Stimulated activated CD4-positive, alpha-beta T cell treated with anti-CD3 and anti-CD28 coated beads, Interleukin-15, amount 100 ng/mL, for 24 hours (primary cell): ENCODE data around the gene MYEOV.

ENCODE experiments used
- DNase-seq: peaks from one replicate; pipeline ENCODE4 v3.0.0-alpha.2; 2020

The MYEOV gene

GRCh38 chr11:69287968-69288882 lies 5.7 kb upstream of the MYEOV start:
- DNase-seq, result no peak

- no peak for DNase-seq
Observed at GRCh38 chr11:69288883-69289242, 5.1 kb upstream of the MYEOV start.

GRCh38 chr11:69290806-69291205 lies 3.1 kb upstream of the MYEOV start:
- DNase-seq, result no peak

- DNase-seq, result no peak
Observed at GRCh38 chr11:69291459-69292110, 2.4 kb upstream of the MYEOV start.

DNA sequence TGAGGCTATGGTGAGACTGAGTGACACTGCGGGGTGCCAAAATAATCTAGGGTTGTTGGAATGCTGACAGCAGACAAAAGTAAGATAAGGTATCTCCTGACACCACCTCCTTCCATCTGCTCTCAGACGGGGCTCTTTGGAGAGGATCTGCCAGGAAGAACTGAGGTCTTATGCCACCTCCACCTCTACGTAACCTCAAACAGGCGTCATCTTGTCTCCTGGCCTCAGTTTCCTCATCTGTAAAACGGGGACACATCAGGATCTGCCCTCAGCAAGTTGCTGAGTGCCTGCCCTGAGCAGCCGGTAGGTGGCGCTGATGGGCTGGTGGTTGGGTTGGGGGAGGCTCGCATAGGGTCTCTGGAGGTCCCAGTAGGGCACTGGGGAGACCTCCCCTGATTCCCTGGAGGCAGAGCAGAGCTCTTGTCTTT lies 1.7 kb upstream of the MYEOV start:
- DNase-seq, result peak; percentile 62

GRCh38 chr11:69293087-69293486 lies 868 bp upstream of the MYEOV start:
- DNase-seq, result no peak

DNA sequence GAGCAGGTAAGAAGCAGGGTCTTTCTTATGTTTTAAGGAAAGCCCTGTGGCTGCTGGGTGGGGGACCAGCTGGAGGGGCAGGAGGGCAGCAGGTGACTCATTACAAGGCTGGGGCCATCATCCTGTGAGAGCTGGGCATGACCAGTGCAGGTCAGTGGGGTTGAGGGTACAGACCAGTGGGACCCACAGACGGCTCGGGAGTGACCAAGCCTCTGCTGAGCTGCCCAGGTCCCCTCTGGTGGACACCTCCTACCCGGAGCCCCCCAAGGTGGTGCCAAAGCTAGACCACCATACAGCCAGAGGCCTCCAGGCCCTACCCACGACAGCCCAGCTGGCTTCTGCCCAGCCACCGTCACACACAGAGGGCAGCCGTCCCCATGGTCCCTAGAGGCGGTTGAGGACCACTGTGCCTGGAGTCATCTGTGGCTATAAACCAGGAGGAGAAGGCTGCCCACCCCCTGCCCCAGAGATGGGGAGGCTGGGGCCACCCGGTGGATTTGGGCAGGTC lies 670 bp downstream of the MYEOV start:
- no peak for DNase-seq

DNA sequence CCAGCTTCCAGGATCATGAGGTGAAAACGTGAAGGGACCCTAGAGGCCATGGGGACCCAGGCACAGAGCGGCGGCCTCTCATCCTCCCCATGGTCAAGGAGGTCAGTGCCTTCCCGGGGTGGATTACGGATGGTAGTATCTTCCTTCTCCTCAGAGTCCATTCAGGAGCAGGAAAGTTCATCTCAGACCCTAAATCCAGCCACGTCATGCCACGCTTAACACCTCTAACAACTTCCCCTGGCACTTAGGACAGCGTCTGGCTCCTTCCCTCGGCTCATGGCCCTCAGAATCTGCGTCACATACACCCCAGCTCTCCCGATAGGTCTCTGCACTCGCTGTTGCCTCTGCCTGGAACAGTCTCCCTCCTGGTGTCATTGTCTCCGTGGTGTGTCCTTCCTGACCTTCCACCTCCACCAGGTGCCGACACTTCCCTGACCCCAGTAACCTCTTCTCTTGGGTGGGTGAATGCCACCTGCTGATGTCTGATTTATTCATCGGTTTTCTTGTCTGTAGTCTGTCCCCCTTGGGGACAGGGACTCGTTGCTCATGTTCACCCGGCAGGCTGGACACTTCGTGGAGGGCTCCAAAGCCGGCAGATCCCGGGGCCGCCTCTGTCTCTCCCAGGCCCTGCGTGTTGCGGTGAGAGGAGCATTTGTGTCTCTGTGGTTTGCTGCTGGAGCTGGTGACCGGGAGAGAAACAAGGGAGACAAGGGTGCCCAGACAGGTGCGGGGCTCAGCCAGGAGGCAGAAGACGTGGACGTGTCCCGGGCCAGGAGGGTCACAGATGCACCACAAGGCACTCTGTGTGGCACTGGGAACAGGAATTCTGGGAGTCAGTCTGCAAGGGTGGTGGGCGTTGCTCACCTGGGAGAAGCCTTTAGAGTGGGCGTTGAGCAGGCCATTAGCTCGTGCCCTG lies 1.4 kb downstream of the MYEOV start:
- no peak for DNase-seq

- DNase-seq, result no peak
Observed at GRCh38 chr11:69295995-69296889, 2.3 kb downstream of the MYEOV start.

- peak; percentile 92 for DNase-seq
Observed at GRCh38 chr11:69296890-69297786, 3.2 kb downstream of the MYEOV start.

- DNase-seq, result no peak
Observed at GRCh38 chr11:69297787-69298266, 3.9 kb downstream of the MYEOV start.

- DNase-seq, result peak; percentile 29
Observed at GRCh38 chr11:69298267-69299022, 4.5 kb downstream of the MYEOV start.

GRCh38 chr11:69299023-69299461 lies 5.1 kb downstream of the MYEOV start:
- no peak for DNase-seq

GRCh38 chr11:69299572-69299971 lies 5.6 kb downstream of the MYEOV start:
- no peak for DNase-seq

- DNase-seq, result no peak
Observed at GRCh38 chr11:69300120-69301060, 6.4 kb downstream of the MYEOV start.

- DNase-seq, result no peak
Observed at GRCh38 chr11:69301081-69301454, 7.1 kb downstream of the MYEOV start.

DNA sequence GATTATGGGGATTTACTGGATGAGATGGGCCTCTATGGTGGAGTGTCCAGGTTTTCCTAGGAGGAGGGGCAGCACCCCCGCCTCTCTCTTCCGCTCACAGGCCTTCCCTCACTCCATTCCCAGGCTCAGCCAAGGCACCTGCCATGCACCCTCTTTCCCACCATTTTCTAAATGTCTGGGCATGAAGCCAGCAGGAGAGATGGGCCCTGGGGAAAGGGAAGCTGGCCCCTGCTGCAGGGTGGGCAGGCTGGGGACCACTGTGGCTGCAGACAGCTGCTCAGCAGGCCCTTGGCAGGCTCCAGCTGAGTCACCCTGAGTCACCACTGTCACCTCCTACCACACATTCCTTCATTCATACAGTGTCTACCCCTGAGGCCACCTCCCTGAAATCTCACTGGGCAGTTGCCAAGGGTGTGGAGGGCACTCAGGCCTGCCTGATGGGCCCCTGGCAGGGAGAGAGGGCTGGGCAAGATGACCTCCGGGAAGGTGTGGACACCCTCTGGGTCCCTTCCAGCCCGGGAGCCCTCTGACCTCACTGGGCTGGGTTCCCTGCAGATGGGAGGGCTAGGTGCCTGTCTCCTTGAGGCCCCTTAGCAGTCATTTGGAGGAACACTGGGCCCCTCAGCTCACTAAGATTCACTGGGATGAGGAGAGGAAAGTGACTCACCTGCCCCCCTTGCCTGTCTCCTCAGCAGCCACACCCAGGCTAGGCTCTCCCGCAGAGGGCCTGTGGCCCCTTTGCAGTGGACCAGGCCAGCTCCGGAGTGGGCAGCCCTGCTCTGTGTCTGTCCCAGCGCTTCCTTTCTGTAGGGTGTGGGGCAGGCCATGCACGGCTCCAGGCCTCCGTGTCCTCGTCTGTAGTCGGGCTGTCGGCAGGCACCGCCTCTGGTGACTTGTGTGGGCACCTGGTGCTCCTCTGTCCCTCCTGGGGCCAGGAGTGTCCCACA lies 7.8 kb downstream of the MYEOV start:
- peak; percentile 65 for DNase-seq
